HepG2 (cell line): ENCODE results near the gene NDE1. TPM values are rescaled to one million over a fixed set of nuclear protein-coding genes. Genes with fewer than 3 reads are reported as not detected.

Experiments
- ATAC-seq: fragments of 200-7000 bp; cut with Tn5 transposase; 3 replicates; pipeline ENCODE4 v1.9.1; 2020; ENCODE audit warnings: mild to moderate bottlenecking, moderate library complexity
- BruUV-seq: library from RNA; stranded (reverse); fragments of 400-500 nt; replicated peaks from 2 replicates; lab custom pipeline; 2021; lab: Mats Ljungman, UMichigan
- CTCF ChIA-PET: fragments of 300-600 bp; formaldehyde crosslinking; extraction: SDS; loops from one replicate; lab custom pipeline; 2021; ENCODE audit warnings: low total read pairs, inconsistent platforms, low intra/inter-chr PET ratio; lab: Yijun Ruan, JAX
- POLR2A ChIA-PET: fragments of 350-600 bp; sonication (Branson Sonifier 250); formaldehyde crosslinking; loops from one replicate; lab custom pipeline; 2020; ENCODE audit warnings: antibody characterized with exemption, inconsistent platforms; lab: Yijun Ruan, JAX
- DNase-seq: peaks from one replicate; pipeline ENCODE4 v3.0.0-alpha.2; 2015; ENCODE audit warnings: low spot score
- FAIRE-seq: peaks from 3 replicates; lab custom pipeline; 2011; peaks lifted over from hg19 to GRCh38; lab: Jason Lieb, UNC
- H2AFZ ChIP-seq: one replicate; pipeline ENCODE4 v1.6.1; 2011; ENCODE audit warnings: low read length, inconsistent platforms
- H3K27ac ChIP-seq: fragments of 300-600 bp; 3 replicates; pipeline ENCODE4 v1.8.0; 2011; ENCODE audit warnings: mixed run types, mild to moderate bottlenecking, mixed read lengths, low read length, inconsistent platforms; ENCODE audit not compliant: insufficient read depth; ENCODE audit errors: extremely low read length
- H3K27me3 ChIP-seq, 2 experiments: fragments of 200-600 bp in 1 of 2; 2 replicates in 1 of 2; 3 replicates in 1 of 2; pipeline versions ENCODE4 v1.6.0 to v1.8.0; 2011; ENCODE audit warnings: low read length in 2 of 2, mild to moderate bottlenecking in 2 of 2, moderate library complexity in 2 of 2, inconsistent platforms in 1 of 2; ENCODE audit not compliant: insufficient read depth in 2 of 2, control insufficient read depth in 1 of 2
- H3K36me3 ChIP-seq, 2 experiments: fragments of 200-600 bp in 1 of 2; replicated peaks in 1 of 2; 2 replicates in 1 of 2; 3 replicates in 1 of 2; pipeline versions ENCODE4 v1.5.1 to v1.8.0; 2011; ENCODE audit warnings: low read length in 2 of 2, inconsistent platforms in 1 of 2; ENCODE audit not compliant: insufficient read depth in 2 of 2, control insufficient read depth in 1 of 2
- H3K4me1 ChIP-seq: 2 replicates; pipeline ENCODE4 v1.5.1; 2012; ENCODE audit warnings: low read length, inconsistent platforms; ENCODE audit not compliant: insufficient read depth
- H3K4me2 ChIP-seq: 2 replicates; pipeline ENCODE4 v1.6.0; 2011; ENCODE audit warnings: low read depth, low read length, inconsistent platforms
- H3K4me3 ChIP-seq, 3 experiments: fragments of 200-600 bp in 1 of 3; sonication (generic), shearing (Covaris generic) in 1 of 3; replicated peaks in 1 of 3; 2 replicates each; pipeline ENCODE4 v1.5.1; 2011 to 2016; ENCODE audit warnings: low read length in 3 of 3, inconsistent platforms in 2 of 3, low read depth in 2 of 3, mild to moderate bottlenecking in 2 of 3, control low read depth in 1 of 3, mixed read lengths in 1 of 3; ENCODE audit not compliant: insufficient read depth in 1 of 3
- H3K79me2 ChIP-seq: one replicate; pipeline ENCODE4 v1.6.1; 2011; ENCODE audit warnings: low read length, inconsistent platforms; ENCODE audit not compliant: insufficient read depth
- H3K9ac ChIP-seq: 2 replicates; pipeline ENCODE4 v1.6.0; 2011; ENCODE audit warnings: mild to moderate bottlenecking, low read depth, low read length, inconsistent platforms; ENCODE audit not compliant: insufficient read depth
- H3K9me3 ChIP-seq: 2 replicates; pipeline ENCODE4 v1.5.1; 2012; ENCODE audit warnings: mild to moderate bottlenecking, low read length
- H4K20me1 ChIP-seq: 2 replicates; pipeline ENCODE4 v1.6.0; 2011; ENCODE audit warnings: inconsistent platforms, mild to moderate bottlenecking, low read length, moderate library complexity; ENCODE audit not compliant: insufficient read depth
- EP300 ChIP-seq, 3 experiments: sonication (generic) in 1 of 3; formaldehyde crosslinking in 1 of 3; IDR thresholded peaks; 2 replicates each; pipeline versions ENCODE4 v1.5.1 to v1.6.1; 2011 to 2020; ENCODE audit warnings: low read depth in 2 of 3, low read length in 2 of 3, borderline replicate concordance in 1 of 3, improper control_type of control experiment in 1 of 3, mild to moderate bottlenecking in 1 of 3, missing genetic modification reagents in 1 of 3, moderate library complexity in 1 of 3
- HOXA7 ChIP-seq: sonication (generic); formaldehyde crosslinking; IDR thresholded peaks from 2 replicates; pipeline ENCODE4 v1.8.1; 2022; ENCODE audit warnings: mild to moderate bottlenecking, missing genetic modification reagents, moderate library complexity
- MIER2 ChIP-seq: IDR thresholded peaks from 2 replicates; pipeline ENCODE4 v1.6.1; 2016; ENCODE audit warnings: missing biosample characterization, missing genetic modification reagents
- REST ChIP-seq, 2 experiments: IDR thresholded peaks; 2 replicates each; pipeline ENCODE4 v1.6.1; 2011 to 2012; ENCODE audit warnings: low read length in 2 of 2, borderline replicate concordance in 1 of 2, low read depth in 1 of 2, mild to moderate bottlenecking in 1 of 2, moderate library complexity in 1 of 2
- TEAD3 ChIP-seq: optimal IDR thresholded peaks from 2 replicates; pipeline ENCODE3; 2016; ENCODE audit warnings: borderline replicate concordance
- ZNF275 ChIP-seq: sonication (generic); formaldehyde crosslinking; IDR thresholded peaks from 2 replicates; pipeline ENCODE4 v1.8.0; 2022; ENCODE audit warnings: missing genetic modification reagents, mild to moderate bottlenecking, inconsistent platforms, borderline replicate concordance
- ZNF280B ChIP-seq: sonication (generic); formaldehyde crosslinking; IDR thresholded peaks from 2 replicates; pipeline ENCODE4 v1.5.0; 2020; ENCODE audit warnings: missing genetic modification reagents, mild to moderate bottlenecking, borderline replicate concordance
- ZNF768 ChIP-seq: sonication (generic); formaldehyde crosslinking; IDR thresholded peaks from 2 replicates; pipeline ENCODE4 v1.4.0; 2020; ENCODE audit warnings: missing genetic modification reagents
- WGBS: methylation state at CpG from one replicate; pipeline ENCODE4 v1.1.6; 2017; ENCODE audit warnings: low lambda C conversion rate; 5-methylcytosine and 5-hydroxymethylcytosine counted together
- in situ Hi-C: cut with HindIII; loops from 2 replicates; pipeline ENCODE4 v1.10.0; 2017; ENCODE audit warnings: low pct_unique_long_range_greater_than_20kb; ENCODE audit not compliant: extremely low pct_ligation_motif_present
- intact Hi-C: fragments of 100-400 bp; cut with micrococcal nuclease; formaldehyde crosslinking; loops from one replicate; pipeline ENCODE4 v1.10.0; 2022; ENCODE audit not compliant: unreplicated experiment
- polyA plus RNA-seq, 8 experiments: library from polyadenylated mRNA; depleted of rRNA in 3 of 8; stranded (reverse) in 7 of 8; unstranded in 1 of 8; fragments of >200 nt; fragmentation: Illumina TruSeq in 4 of 8; extraction: Trizol in 4 of 8; gene quantifications; 2 replicates each; pipeline versions ENCODE4 v1.2.1 to v1.2.3, GENCODE V29; 2011 to 2016; ENCODE audit warnings: low read depth in 4 of 8, missing spikeins in 1 of 8, mixed read lengths in 1 of 8; ENCODE audit not compliant: insufficient read depth in 1 of 8
- total RNA-seq, 5 experiments: library from RNA; depleted of rRNA; stranded (reverse); fragments of >200 nt; fragmentation: Illumina TruSeq; extraction: Trizol; gene quantifications; 2 replicates each; pipeline ENCODE4 v1.2.3, GENCODE V29; 2016; ENCODE audit warnings: low read depth in 1 of 5

Gene NDE1
- total and polyA plus RNA-seq, 2 of the 13 experiments (the other 11 are each of a cell fraction or from before 2014, with no cell fraction given) = 40.9 to 72.5 TPM

GRCh38 chr16:15650019-15650697 is at the start of gene NDE1 (continued):
- no peak for TF ChIP-seq ZNF275

GRCh38 chr16:15601212-15601879 is 48.7 kb upstream of the NDE1 start:
- no peak for ATAC-seq
- intact Hi-C loops = no loop called here
- 0 out of 2 replicates have a peak, but pooled peaks have one; percentile 42 for TF ChIP-seq ZNF280B (CRISPR knock-in tag)
- TF ChIP-seq TEAD3 (CRISPR knock-in tag) = peak; percentile 16
- TF ChIP-seq MIER2 (CRISPR knock-in tag) = peak; percentile 89
- TF ChIP-seq REST (IDR thresholded peaks at IDR 0.05; ENCODE audit: borderline replicate concordance in 1 of 2, low read depth in 1 of 2, low read length in 2 of 2) = peak; percentile 53 to 89
- TF ChIP-seq EP300 (IDR thresholded peaks at IDR 0.05; ENCODE audit: low read depth in 2 of 2, low read length in 2 of 2) = no peak
- 0 out of 2 replicates have a peak, but pooled peaks have one; percentile 24 for TF ChIP-seq EP300 (CRISPR knock-in tag; IDR thresholded peaks at IDR 0.05; ENCODE audit: borderline replicate concordance)
- 0 out of 2 replicates have a peak, but pooled peaks have one; percentile 19 for TF ChIP-seq ZNF768 (CRISPR knock-in tag)
- no peak for TF ChIP-seq HOXA7 (CRISPR knock-in tag)

More at GRCh38 chr16:15601212-15601879, 48.7 kb upstream of the NDE1 start:
- no TSS peak for BruUV-seq
- CTCF ChIA-PET = no interaction called here
- FAIRE-seq = no peak
- no peak overlapping the region for H3K9ac ChIP-seq
- H3K27me3 ChIP-seq = no peaks in the 10 kb centered on the region
- H2AFZ ChIP-seq = no peak overlapping the region
- no peak overlapping the region for H3K4me3 ChIP-seq
- in situ Hi-C loops = no loop called here
- no peak for DNase-seq
- no peak overlapping the region for H3K4me2 ChIP-seq
- no peak overlapping the region for H3K27ac ChIP-seq
- no peaks in the 10 kb centered on the region for H3K9me3 ChIP-seq
- POLR2A ChIA-PET = interaction anchor here (1.4 to 2.0 kb wide), 3 partner anchors 9 to 41 kb away, joined by 5 read pairs; partner anchors contain the start of gene MARF1
- H3K36me3 ChIP-seq = peaks cover 50 to 87% of the 10 kb centered on the region in 2 experiments
- H3K4me1 ChIP-seq = peaks cover under 1% of the 10 kb centered on the region; the same call in 1 of the 2 replicates
- no peaks in the 10 kb centered on the region for H3K79me2 ChIP-seq
- WGBS = 95% methylated on average over 9 of the region's 9 CpGs
- H4K20me1 ChIP-seq = no peaks in the 10 kb centered on the region
